Measurements from ENCODE around the gene ASPG. TPM values are rescaled to one million over a fixed set of nuclear protein-coding genes. Genes with fewer than 3 reads are reported as not detected.

The ASPG gene
- total RNA-seq, 1 donor from 2014 or later, result 4.6 TPM

DNA sequence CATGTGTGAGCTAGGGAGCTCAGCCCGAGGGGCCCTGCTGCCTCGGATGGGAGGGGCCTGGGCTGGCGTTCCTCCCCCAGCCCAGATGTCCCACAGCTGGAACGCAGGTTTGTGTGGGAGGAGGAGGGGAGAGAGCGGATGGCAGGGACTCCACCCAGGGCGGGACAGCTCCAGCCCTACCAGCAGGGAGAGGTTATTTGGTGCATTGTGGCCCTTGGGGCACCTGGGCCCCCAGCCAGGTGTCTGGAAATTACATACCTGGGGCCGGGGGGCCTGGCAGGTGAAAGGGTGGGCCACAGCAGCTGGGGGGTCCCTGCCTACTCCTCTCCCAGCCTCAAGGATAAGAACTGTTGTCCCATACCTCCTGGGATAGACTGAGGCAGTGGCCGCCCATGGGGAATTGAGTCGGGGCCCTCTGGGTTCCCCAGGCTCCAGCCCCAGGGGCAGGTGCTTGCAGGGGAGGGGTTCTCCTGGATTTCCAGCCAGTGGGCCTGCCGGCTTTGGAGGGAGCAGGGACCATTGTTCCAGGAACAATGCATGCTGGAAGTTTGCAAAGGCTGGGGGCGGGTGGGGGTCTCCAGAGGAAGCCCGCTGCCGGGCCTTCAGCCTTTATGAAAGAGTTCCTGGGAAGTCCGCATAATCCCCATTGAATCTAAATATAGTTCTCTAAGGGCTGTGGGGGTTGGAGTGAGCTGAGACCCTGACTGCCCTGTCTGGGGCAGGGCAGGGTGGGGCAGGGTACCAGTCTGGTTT is 54.1 kb downstream of the ASPG start:
- Histone ChIP-seq H3K27me3 (ENCODE audit: low read depth) (peaks cover 50% of the 10 kb centered on the region), H3K9me3 (no peaks in the 10 kb centered on the region), H3K4me1 (peaks cover 29% of the 10 kb centered on the region), H3K4me3 (peak overlapping the region; percentile 62), H3K27ac (no peak overlapping the region), H3K36me3 (no peaks in the 10 kb centered on the region)
- ATAC-seq, result no peak
- peak; percentile 41 for DNase-seq
- intact Hi-C loops (cut with DNase I), result no loop called here
- TF ChIP-seq, protein P1, sequence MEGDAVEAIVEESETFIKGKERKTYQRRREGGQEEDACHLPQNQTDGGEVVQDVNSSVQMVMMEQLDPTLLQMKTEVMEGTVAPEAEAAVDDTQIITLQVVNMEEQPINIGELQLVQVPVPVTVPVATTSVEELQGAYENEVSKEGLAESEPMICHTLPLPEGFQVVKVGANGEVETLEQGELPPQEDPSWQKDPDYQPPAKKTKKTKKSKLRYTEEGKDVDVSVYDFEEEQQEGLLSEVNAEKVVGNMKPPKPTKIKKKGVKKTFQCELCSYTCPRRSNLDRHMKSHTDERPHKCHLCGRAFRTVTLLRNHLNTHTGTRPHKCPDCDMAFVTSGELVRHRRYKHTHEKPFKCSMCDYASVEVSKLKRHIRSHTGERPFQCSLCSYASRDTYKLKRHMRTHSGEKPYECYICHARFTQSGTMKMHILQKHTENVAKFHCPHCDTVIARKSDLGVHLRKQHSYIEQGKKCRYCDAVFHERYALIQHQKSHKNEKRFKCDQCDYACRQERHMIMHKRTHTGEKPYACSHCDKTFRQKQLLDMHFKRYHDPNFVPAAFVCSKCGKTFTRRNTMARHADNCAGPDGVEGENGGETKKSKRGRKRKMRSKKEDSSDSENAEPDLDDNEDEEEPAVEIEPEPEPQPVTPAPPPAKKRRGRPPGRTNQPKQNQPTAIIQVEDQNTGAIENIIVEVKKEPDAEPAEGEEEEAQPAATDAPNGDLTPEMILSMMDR (IDR thresholded peaks at IDR 0.05), result no peak

DNA sequence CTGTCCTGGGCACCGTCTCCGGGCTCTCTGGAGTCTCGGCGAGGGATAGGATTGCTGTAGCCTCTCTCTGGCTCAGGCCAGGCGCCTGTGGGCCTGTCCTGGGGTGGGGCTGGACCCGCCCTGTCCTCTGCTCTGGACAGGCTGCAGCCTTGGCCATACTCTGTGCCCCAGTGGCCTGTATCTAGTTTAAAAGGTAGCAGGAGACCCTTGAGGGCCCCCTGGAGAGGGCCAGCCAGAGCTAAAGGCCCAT is 54.6 kb downstream of the ASPG start:
- Histone ChIP-seq H3K36me3 (no peaks in the 10 kb centered on the region), H3K4me1 (peaks cover 29% of the 10 kb centered on the region), H3K9me3 (no peaks in the 10 kb centered on the region), H3K4me3 (peak overlapping the region; percentile 62), H3K27ac (no peak overlapping the region), H3K27me3 (ENCODE audit: low read depth) (peaks cover 45% of the 10 kb centered on the region)
- no peak for DNase-seq
- TF ChIP-seq, protein P1 (IDR thresholded peaks at IDR 0.05), result no peak
- intact Hi-C loops (cut with DNase I), result no loop called here
- ATAC-seq, result no peak

DNA sequence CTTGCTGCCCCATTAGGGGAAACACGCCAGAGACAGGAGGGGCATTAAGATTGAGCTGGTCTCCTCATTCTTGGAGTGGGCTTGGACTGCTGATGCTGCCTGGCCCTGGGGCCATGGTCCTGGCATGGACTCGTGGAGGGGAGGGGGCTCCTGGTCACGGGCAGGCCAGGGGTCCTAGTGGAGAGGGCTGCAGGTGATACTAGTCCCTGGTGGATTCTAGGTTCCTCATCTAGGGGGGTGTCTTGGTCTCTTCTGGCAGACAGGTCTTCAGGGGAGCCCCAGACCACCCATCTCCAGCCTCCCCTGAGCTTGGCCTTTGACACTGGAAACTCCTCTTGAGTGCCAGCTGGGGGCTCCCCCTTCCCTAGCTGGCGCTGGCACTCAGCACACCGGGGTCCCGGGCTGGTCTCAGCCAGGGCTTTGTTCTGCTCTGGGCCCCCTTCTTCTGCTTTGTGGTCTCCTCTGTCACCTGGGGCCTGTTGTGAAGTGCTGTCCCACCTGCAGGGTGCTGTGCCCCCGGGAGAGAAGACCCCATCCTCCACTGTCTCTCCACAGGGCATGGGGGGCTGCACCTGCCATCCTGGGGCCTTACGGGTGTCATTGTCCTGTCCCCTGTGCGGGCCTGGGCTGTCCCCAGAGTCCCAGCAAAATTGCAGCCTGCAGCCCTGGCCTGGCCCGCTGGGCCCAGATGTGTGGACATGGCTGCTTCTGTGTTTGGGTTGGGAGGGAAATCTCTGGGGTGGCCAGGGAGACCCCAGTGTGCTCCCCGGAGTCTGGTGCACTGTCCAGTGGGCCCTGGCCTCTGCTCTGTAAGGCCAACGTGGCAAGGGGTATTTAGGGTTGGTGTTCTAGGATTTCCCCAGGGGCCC is 55.2 kb downstream of the ASPG start:
- intact Hi-C loops (cut with DNase I), result no loop called here
- ATAC-seq, result no peak

DNA sequence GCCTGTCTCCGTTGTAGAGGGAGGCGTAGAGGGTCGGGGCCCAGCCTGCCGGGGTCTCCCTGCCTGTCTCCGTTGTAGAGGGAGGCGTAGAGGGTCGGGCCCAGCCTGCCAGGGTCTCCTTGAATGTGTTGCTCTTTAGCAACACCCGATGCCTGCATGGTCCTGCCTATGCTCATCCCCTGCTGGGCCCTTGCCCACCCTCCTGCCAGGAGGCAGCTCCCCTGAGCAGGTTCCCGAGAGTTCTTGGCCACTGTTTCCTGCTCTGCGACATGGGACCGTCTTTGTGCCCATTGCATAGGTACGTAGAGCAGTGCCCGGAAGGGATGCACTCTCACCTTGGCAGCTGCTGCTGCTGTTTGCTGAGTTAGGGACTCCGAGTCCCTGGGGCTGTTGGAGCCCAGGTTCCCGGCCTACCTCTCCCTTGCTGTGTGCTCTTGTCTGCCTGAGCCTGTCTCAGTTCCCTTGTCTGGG is 56.2 kb downstream of the ASPG start:
- TF ChIP-seq, protein P1 (IDR thresholded peaks at IDR 0.05), result no peak
- Histone ChIP-seq H3K9me3 (no peaks in the 10 kb centered on the region), H3K36me3 (no peaks in the 10 kb centered on the region), H3K4me3 (no peak overlapping the region), H3K27me3 (ENCODE audit: low read depth) (peaks cover 32% of the 10 kb centered on the region), H3K27ac (no peak overlapping the region), H3K4me1 (peaks cover 16% of the 10 kb centered on the region)
- intact Hi-C loops (cut with DNase I), result no loop called here
- ATAC-seq, result no peak
- peak; percentile 43 for DNase-seq

More for the DNA sequence above, 55.2 kb downstream of the ASPG start:
- peak; percentile 42 for DNase-seq
- Histone ChIP-seq H3K4me1 (peaks cover 23% of the 10 kb centered on the region), H3K9me3 (no peaks in the 10 kb centered on the region), H3K36me3 (no peaks in the 10 kb centered on the region), H3K4me3 (peak overlapping the region; percentile 62), H3K27ac (no peak overlapping the region), H3K27me3 (ENCODE audit: low read depth) (peaks cover 39% of the 10 kb centered on the region)
- TF ChIP-seq, protein P1 (IDR thresholded peaks at IDR 0.05), result no peak

DNA sequence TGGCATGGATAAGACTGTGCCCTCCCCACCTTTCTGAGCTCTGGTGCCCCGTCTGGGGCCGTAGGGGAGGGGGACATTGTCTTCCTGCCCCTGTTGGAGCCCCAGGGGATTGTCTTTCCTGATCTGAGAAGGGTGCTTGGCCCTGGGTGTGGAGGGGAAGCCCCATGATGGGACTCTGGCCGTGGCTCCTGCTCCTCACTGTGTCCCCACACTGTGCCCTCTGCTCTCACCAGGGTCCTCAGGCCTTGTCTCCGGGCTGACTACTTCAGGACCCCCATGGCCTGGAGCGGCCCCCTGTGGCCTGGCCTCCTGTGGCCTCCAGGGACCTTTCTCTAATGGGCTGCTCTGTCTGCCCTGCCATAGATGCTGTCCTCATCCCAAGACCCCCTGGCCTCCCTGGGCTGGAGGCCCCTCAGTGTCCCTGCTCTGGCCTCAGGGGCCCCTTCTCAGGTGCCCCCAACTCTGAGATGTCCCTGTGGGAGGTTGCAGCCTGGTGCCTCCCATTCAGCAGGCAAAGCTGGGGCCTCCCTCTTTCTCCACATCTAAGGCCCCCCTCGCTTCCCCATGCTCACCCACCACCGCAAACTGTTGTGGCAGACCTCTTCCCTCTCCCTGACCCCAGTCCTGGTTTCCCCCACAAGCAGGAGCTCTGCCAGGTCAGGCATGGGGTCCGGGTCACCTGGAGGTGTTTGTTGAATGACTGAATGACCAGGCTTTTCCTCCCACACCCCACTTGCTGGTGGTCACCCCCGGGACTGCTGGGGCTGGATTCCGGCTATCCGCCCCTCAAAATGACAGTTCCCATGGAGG is 56.8 kb downstream of the ASPG start:
- no peak for DNase-seq

More for the DNA sequence above, 56.8 kb downstream of the ASPG start:
- Histone ChIP-seq H3K9me3 (no peaks in the 10 kb centered on the region), H3K4me3 (no peak overlapping the region), H3K27ac (no peak overlapping the region), H3K36me3 (no peaks in the 10 kb centered on the region), H3K27me3 (ENCODE audit: low read depth) (peaks cover 25% of the 10 kb centered on the region), H3K4me1 (peaks cover 9% of the 10 kb centered on the region)
- TF ChIP-seq, protein P1 (IDR thresholded peaks at IDR 0.05), result no peak
- ATAC-seq, result no peak
- intact Hi-C loops (cut with DNase I), result no loop called here

Measured in lower lobe of right lung (tissue), 2 donors.